DND-41 (cell line): ENCODE data around the gene SEMA5A.

Experiments used
- ATAC-seq: fragments of 200-7000 bp; cut with Tn5 transposase; 3 replicates; pipeline ENCODE4 v1.9.1; 2021; ENCODE audit warnings: low read depth; ENCODE audit not compliant: insufficient read depth
- DNase-seq: peaks from one replicate; pipeline ENCODE4 v3.0.0-alpha.2; 2020
- H2AFZ ChIP-seq: 2 replicates; pipeline ENCODE4 v1.6.0; 2012; ENCODE audit warnings: low read depth, low read length
- H3K27ac ChIP-seq: 2 replicates; pipeline ENCODE4 v1.5.1; 2012; ENCODE audit warnings: low read length, inconsistent platforms
- H3K27me3 ChIP-seq: fragments of 200-600 bp; sonication (generic); 2 replicates; pipeline ENCODE4 v1.6.0; 2012; ENCODE audit warnings: low read length, mild to moderate bottlenecking, inconsistent platforms; ENCODE audit not compliant: insufficient read depth, poor library complexity
- H3K36me3 ChIP-seq: 2 replicates; pipeline ENCODE4 v1.5.1; 2012; ENCODE audit warnings: low read length, inconsistent platforms; ENCODE audit not compliant: insufficient read depth
- H3K4me1 ChIP-seq: 2 replicates; pipeline ENCODE4 v1.5.1; 2012; ENCODE audit warnings: mild to moderate bottlenecking, low read length; ENCODE audit not compliant: insufficient read depth
- H3K4me2 ChIP-seq: 2 replicates; pipeline ENCODE4 v1.6.0; 2012; ENCODE audit warnings: mild to moderate bottlenecking, moderate library complexity, low read length, inconsistent platforms; ENCODE audit not compliant: insufficient read depth
- H3K4me3 ChIP-seq, 2 experiments: fragments of 200-600 bp in 1 of 2; shearing (Covaris generic) in 1 of 2; 2 replicates each; pipeline ENCODE4 v1.5.1; 2012 to 2016; ENCODE audit warnings: inconsistent platforms in 2 of 2, low read length in 2 of 2, mild to moderate bottlenecking in 2 of 2, low read depth in 1 of 2, moderate library complexity in 1 of 2
- H3K79me2 ChIP-seq: 2 replicates; pipeline ENCODE4 v1.6.0; 2012; ENCODE audit warnings: low read length, inconsistent platforms; ENCODE audit not compliant: insufficient read depth
- H3K9ac ChIP-seq: 2 replicates; pipeline ENCODE4 v1.6.0; 2012; ENCODE audit warnings: low read depth, mild to moderate bottlenecking, inconsistent platforms, low read length, moderate library complexity
- H3K9me3 ChIP-seq: 2 replicates; pipeline ENCODE4 v1.5.1; 2012; ENCODE audit warnings: low read length, moderate library complexity, mild to moderate bottlenecking, inconsistent platforms; ENCODE audit not compliant: insufficient read depth, severe bottlenecking
- H4K20me1 ChIP-seq: 2 replicates; pipeline ENCODE4 v1.6.0; 2012; ENCODE audit warnings: low read length; ENCODE audit not compliant: insufficient read depth
- EZH2 ChIP-seq: IDR thresholded peaks from 3 replicates; pipeline ENCODE4 v1.6.1; 2012; ENCODE audit warnings: borderline replicate concordance, low read depth, mild to moderate bottlenecking, moderate library complexity, low read length, inconsistent platforms; ENCODE audit not compliant: severe bottlenecking
- TF ChIP-seq, protein P1 (sequence below): IDR thresholded peaks from 2 replicates; pipeline ENCODE4 v1.5.1; 2012; ENCODE audit warnings: borderline replicate concordance, low read length, moderate library complexity, mild to moderate bottlenecking; ENCODE audit not compliant: poor library complexity, severe bottlenecking; ENCODE audit errors: extremely low read depth

SEMA5A gene

GRCh38 chr5:9149988-9150387 lies 395.9 kb downstream of the SEMA5A start:
- H3K4me2 ChIP-seq = no peak overlapping the region
- DNase-seq (no peak), ATAC-seq (no peak; the same call in 2 of the 3 replicates)
- no peaks in the 10 kb centered on the region for H3K9me3 ChIP-seq
- no peaks in the 10 kb centered on the region for H3K79me2 ChIP-seq
- no peaks in the 10 kb centered on the region for H4K20me1 ChIP-seq
- no peak overlapping the region; the same call in 1 of the 2 replicates for H3K27ac ChIP-seq
- no peaks in the 10 kb centered on the region for H3K27me3 ChIP-seq
- no peak overlapping the region for H3K9ac ChIP-seq
- no peak for TF ChIP-seq EZH2
- TF ChIP-seq, protein P1, sequence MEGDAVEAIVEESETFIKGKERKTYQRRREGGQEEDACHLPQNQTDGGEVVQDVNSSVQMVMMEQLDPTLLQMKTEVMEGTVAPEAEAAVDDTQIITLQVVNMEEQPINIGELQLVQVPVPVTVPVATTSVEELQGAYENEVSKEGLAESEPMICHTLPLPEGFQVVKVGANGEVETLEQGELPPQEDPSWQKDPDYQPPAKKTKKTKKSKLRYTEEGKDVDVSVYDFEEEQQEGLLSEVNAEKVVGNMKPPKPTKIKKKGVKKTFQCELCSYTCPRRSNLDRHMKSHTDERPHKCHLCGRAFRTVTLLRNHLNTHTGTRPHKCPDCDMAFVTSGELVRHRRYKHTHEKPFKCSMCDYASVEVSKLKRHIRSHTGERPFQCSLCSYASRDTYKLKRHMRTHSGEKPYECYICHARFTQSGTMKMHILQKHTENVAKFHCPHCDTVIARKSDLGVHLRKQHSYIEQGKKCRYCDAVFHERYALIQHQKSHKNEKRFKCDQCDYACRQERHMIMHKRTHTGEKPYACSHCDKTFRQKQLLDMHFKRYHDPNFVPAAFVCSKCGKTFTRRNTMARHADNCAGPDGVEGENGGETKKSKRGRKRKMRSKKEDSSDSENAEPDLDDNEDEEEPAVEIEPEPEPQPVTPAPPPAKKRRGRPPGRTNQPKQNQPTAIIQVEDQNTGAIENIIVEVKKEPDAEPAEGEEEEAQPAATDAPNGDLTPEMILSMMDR = no peak
- no peak overlapping the region for H3K4me3 ChIP-seq
- no peaks in the 10 kb centered on the region for H3K36me3 ChIP-seq
- peak overlapping the region; percentile 19; the same call in 1 of the 2 replicates for H2AFZ ChIP-seq
- H3K4me1 ChIP-seq = peaks cover 6% of the 10 kb centered on the region; the same call in 1 of the 2 replicates

- Histone ChIP-seq H4K20me1 (no peaks in the 10 kb centered on the region), H3K36me3 (no peaks in the 10 kb centered on the region), H2AFZ (peak overlapping the region; percentile 52; the same call in 1 of the 2 replicates), H3K9ac (no peak overlapping the region), H3K4me3 (no peak overlapping the region), H3K4me2 (no peak overlapping the region), H3K27ac (no peak overlapping the region), H3K9me3 (peaks cover 5% of the 10 kb centered on the region), H3K27me3 (no peaks in the 10 kb centered on the region), H3K79me2 (no peaks in the 10 kb centered on the region), H3K4me1 (peaks cover 6% of the 10 kb centered on the region; the same call in 1 of the 2 replicates)
- TF ChIP-seq, protein P1 = no peak
- TF ChIP-seq EZH2 = no peak
- DNase-seq (no peak), ATAC-seq (no peak)
Observed at GRCh38 chr5:9148242-9148641, 397.6 kb downstream of the SEMA5A start.

DNA sequence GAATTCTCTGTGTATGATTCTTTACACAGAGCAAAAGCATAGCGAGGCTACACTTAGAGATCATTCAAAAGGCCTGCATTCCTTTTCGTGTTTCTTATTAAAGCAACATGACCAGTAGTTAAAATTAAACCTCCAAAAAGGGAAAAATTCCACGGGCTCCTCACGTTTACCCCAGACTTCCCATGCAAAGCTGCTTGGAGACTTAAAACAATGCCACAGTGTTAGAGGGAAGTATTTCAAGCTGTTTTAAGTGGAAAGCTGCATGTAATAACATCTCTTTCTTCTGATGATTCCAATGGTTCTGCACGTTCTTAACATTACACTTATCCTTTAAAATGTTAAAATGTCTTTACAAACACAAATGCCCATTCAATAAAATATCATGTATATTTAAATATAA lies 405.2 kb downstream of the SEMA5A start:
- no peaks in the 10 kb centered on the region for H3K4me1 ChIP-seq
- no peak overlapping the region for H3K4me2 ChIP-seq
- DNase-seq (no peak), ATAC-seq (no peak)
- H3K9ac ChIP-seq = no peak overlapping the region
- peaks cover 5% of the 10 kb centered on the region for H3K9me3 ChIP-seq
- no peaks in the 10 kb centered on the region for H4K20me1 ChIP-seq
- no peaks in the 10 kb centered on the region for H3K36me3 ChIP-seq
- H2AFZ ChIP-seq = no peak overlapping the region
- no peaks in the 10 kb centered on the region for H3K27me3 ChIP-seq
- H3K27ac ChIP-seq = no peak overlapping the region
- H3K79me2 ChIP-seq = no peaks in the 10 kb centered on the region
- no peak overlapping the region for H3K4me3 ChIP-seq
- TF ChIP-seq, protein P1 = no peak
- TF ChIP-seq EZH2 = no peak

- TF ChIP-seq, protein P1 = no peak
- no peak for TF ChIP-seq EZH2
- no peak overlapping the region for H3K4me3 ChIP-seq
Observed at GRCh38 chr5:9140202-9140601, 405.7 kb downstream of the SEMA5A start.

More at GRCh38 chr5:9140202-9140601, 405.7 kb downstream of the SEMA5A start:
- no peak for DNase-seq
- Histone ChIP-seq H3K4me2 (no peak overlapping the region), H3K27me3 (no peaks in the 10 kb centered on the region), H3K4me1 (no peaks in the 10 kb centered on the region), H4K20me1 (no peaks in the 10 kb centered on the region), H3K9ac (no peak overlapping the region), H3K27ac (no peak overlapping the region), H3K79me2 (no peaks in the 10 kb centered on the region), H3K36me3 (no peaks in the 10 kb centered on the region), H3K9me3 (peaks cover 5% of the 10 kb centered on the region), H2AFZ (no peak overlapping the region)
- ATAC-seq = no peak
